ENCODE data around the gene ANKHD1.
A peak's percentile ranks its signal among the peaks of the same experiment; 100 is the strongest.
"Not testable (repeated sequence)": the region's sequence is repeated elsewhere in the genome, so short reads cannot be mapped to it uniquely, and the experiment has no call there.

ANKHD1 gene

DNA sequence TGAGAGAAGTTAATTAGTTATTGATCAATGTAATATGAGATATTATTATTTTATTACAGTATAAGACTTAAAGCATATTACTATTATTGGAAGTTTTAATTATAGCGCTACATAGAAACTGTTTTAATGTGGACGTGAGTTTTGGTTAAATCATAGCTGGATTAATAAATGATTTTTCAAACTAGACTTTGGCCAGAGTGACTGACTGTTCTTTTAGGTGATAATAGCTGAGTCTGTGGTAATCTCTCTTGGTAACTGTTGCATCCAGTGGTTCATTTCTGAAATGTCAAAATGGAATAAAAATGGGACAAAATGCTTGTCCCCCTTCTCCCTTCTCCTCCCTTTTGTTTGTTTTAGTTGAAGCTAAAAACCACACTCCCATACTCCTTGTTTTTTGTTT is 28.1 kb downstream of the ANKHD1 start:
- DNase-seq = no peak

DNA sequence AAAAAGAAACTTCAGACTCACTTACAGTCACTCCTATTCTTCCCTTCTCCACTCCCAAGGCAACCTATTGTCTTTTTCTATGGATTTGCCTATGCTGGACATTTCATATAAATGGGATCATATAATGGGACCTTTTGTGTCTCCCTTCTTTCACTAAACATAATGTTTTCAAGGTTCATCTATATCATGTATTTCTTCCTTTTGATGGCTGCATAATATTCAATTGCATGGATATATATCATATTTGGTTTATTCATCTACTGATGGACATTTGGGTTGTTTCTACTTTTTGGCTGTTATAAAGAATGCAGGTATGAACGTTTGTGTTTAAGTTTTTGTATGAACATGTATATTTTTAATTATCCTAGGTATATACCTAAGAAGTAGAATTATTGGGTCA is 30.6 kb downstream of the ANKHD1 start:
- DNase-seq = no peak

DNA sequence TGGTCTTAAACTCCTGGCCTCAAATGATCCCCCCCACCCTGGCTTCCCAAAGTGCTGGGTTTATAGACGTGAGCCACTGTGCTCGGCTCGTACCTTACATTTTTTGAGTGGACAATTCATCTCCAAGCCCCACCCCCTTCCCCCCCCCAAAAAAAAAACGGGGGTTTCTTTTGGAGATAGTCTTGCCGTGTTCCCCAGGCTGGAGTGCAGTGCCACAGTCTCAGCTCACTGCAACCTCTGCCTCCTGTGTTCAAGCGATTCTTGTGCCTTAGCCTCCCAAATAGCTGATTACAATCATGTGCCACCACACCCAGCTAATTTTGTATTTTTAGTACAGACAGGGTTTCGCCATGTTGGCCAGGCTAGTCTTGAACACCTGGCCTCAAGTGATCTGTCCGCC is 31.3 kb downstream of the ANKHD1 start:
- DNase-seq = no peak

DNA sequence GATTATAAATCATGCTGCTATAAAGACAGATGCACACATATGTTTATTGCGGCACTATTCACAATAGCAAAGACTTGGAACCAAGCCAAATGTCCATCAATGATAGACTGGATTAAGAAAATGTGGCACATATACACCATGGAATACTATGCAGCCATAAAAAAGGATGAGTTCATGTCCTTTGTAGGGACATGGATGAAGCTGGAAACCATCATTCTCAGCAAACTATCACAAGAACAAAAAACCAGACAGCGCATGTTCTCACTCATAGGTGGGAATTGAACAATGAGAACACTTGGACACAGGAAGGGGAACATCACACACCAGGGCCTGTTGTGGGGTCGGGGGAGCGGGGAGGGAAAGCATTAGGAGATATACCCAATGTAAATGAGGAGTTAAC is 55.7 kb downstream of the ANKHD1 start:
- DNase-seq = not testable (repeated sequence)

DNA sequence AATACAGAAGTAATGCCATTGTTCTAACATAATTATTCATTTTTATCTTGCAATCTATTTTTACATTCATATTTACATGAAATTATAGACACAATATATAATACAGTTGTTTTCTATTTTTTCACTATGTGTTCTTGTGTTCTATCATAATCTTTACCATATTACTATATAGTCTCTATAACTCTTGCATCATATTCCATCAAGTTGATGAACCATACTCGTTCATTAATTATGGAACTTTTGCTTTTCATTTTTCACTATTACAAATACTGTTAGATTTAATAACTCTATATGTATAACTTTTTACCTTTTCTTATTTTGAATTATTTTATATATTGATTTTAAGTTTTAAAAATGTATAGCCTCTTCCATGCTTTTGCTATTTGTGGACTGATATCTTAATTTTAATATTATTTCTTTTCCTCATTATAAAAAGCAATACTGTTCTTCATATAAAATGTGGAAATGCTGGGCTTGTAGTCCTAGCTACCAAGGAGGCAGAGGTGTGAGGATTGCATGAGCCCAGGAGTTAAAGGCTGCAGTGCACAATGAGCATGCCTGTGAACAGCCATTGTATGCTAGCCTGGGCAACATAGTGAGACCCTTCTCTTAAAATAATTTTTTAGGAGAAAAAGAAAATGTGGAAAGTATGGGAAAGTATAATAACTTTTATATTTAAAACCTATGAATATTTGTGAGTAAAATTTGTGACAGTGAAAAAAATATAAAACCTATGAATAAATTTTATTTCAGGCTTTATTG is 65.5 kb downstream of the ANKHD1 start:
- no peak for DNase-seq

DNA sequence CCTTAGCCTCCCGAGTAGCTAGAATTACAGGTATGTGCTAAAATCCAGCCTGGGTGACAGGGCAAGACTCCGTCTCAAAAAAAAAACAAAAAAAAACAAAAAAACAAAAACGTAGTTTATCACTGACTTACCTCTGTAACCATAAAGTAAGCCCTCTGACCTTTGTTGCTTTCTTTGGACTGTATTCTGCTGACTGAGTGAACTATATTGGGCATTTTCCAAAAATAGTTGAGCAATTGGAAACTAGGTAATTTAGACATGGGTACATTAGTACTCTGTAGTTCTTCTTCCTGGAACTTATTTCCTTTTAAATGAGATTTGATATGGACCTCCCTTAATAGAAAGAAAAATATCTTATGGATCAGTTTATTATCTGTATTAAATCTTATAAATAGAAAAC is 66.6 kb downstream of the ANKHD1 start:
- no peak for DNase-seq

DNA sequence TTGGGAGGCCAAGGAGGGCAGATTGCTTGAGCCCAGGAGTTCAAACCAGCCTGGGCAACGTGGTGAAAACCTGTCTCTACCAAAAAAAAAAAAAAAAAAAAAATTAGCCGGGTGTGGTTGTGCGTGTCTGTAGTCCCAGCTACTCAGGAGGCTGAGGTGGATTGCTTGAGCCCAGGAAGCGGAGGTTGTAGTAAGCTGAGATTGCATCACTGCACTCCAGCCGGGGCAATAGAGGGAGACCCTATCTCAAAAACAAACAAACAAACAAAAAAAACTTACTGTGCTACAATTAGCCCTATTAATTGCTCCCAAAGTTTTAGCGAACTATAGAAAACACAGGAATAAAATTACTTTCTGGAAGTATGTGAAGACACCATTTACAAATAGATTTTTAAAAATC is 67.6 kb downstream of the ANKHD1 start:
- no peak for DNase-seq

DNA sequence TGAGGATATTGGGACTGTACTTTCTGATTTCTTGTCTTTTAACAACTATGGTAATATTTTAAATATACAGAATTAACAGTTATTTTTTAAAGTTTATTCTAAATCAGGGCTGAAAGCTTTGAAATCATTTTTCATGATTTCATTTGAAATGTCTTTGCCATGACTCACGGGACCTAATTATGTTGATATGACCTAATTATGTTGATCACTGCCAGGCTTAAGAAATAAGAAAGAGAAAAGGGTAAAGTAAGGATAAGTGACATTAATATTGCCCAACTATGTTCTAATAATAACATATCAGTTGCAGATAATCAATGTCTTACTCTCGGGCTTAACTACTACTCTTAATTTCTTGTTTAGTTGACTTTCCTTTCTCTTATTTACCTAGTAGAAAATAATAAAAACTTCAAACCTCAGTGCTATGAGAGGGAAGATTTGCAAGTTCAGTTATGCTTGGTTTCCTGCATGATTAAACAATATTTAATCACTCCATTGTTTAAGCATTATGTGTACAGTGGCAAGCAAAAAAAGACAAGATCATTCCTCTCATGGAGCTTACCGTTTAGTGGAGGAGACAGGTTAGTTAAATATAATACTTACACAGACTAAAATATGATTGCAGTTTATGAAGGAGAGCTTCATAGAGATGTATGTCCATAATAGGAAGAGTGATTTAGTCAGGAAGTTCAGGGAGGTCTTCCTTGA is 78.8 kb downstream of the ANKHD1 start:
- DNase-seq = peak; percentile 8

DNA sequence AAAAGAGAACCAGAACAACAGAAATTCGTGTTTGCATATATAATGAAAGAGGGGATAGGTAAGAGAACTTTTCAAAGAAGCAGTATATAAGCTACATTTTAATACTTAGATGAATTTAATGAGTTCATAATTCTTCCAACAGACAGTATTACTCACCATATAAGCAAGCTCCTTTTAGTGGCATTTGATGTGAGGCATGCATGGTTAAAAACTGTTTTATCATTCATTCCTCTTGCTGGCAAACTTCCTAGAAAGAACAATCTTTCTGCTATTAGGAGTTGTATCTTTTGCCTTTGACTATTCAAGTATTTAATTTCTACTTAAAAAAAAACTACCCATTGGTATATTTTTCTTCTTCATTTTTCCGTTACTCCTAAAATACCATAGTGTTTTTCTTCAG is 80.1 kb downstream of the ANKHD1 start:
- peak; percentile 61 for DNase-seq

DNA sequence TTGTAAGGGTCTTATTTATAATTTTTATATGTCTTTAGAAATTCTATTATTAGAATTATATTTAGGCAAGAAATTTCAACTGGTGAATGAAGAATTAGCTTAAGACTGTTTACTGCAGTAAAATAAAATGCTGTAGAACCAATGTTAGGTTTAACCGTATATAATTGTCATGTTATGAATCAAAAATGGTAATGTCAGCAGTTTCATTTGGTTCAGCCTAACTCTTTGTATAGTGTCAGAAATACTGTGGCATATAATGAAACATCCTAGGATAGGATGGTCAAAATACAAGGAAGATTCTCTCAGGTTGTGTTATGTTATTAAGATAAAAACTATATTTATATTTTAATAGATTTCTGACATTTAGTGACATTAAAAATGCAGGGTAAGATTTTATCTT is 81.4 kb downstream of the ANKHD1 start:
- DNase-seq = no peak

DNA sequence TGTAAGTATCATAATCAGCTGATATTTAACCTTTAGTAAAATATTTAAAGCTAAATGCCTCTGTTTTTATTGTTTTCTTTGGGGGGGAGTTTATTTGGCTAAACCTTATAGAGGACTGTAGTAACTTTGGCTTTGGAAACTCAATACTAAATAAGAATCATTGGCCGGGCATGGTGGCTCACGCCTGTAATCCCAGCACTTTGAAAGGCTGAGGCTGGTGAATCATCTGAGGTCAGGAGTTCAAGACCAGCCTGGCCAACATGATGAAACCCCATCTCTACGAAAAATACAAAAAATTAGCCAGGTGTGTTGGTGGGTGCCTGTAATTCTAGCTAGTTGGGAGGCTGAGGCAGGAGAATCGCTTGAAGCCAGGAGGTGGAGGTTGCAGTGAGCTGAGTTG is 86.5 kb downstream of the ANKHD1 start:
- not testable (repeated sequence) for DNase-seq

DNA sequence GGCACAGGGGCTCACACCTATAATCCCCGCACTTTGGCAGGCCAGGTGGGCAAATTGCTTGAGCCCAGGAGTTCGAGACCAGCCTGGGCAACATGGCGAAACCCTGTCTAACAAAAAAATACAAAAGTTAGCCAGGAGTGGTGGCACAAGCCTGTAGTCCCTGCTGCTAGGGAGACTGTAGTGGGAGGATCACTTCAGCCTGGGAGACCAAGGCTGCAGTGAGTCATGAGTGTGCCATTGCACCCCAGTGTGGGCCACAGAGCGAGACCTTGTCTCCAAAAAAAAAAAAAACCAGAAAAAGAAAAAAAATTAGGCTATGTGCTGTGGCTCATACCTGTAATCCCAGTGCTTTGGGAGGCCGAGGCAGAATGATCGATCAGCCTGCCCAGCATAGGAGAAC is 87.3 kb downstream of the ANKHD1 start:
- DNase-seq = no peak

DNA sequence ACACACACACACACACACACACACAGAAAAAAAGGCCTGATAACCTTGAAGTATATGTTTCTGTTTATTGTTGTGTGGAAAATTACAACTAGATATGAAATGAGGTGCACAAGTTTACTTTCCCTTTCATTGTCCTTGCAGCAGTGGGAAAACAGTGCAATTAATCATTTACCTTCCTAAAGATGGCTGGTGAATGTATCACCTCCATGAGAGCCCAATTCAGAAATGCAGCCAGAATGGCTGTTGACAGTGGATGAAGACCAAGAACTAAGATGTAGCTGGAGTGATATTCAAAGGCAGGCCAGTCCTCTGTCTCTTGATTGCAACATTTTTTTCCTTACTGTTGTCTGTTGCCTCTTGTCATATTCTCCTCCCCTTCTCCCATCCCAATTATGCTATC is 96.3 kb downstream of the ANKHD1 start:
- DNase-seq = no peak

DNA sequence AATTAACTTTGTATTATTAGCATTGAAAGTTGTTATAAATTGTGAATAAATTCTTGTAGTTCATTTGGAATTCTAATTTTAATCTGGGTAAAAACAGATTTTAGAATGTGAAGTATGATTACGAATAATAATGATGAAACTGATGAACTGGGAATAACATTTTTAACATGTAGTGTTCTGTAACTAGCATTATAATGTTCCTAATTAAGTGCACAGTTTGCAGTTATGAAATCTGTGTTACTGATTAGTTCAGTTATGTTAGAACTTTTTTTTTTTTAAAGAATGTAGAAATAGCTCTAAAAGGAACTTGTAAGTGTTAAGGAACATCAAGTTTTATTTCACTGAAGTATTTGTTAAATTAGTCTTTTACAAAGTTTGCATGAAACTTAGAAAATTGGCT is 97.0 kb downstream of the ANKHD1 start:
- no peak for DNase-seq

DNA sequence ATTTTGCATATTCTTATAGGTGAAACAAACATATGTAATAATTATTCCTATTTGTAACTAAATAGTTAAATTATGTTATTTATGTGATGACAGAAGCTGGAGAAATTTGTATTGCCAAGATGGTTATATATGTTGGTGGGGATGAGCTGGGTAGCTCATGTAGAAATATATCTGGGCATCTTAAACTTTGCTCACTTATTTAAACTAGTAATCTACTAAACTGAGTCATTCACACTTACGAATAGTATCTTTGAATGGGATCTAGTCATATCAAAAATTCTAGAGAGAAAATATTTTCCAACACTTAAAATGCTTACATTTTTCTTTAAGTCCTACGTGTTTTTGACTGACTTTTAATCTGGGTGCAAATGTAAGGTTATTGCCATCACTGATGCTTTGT is 101.2 kb downstream of the ANKHD1 start:
- DNase-seq = no peak

DNA sequence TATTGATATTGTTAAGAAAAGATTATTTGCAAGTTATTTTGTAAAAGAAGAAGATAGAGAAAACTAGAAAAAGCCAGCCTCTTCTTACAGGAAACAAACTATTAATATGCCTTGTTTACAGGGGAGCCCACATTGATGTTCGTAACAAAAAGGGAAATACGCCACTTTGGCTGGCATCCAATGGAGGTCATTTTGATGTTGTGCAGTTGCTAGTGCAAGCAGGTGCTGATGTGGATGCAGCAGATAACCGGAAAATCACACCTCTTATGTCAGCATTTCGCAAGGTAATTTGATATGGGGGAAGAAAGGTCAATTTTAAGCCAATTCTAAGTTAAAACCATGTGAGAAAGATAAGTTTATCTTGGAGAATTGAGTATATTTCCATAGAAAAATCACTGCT is 108.3 kb downstream of the ANKHD1 start:
- no peak for DNase-seq

DNA sequence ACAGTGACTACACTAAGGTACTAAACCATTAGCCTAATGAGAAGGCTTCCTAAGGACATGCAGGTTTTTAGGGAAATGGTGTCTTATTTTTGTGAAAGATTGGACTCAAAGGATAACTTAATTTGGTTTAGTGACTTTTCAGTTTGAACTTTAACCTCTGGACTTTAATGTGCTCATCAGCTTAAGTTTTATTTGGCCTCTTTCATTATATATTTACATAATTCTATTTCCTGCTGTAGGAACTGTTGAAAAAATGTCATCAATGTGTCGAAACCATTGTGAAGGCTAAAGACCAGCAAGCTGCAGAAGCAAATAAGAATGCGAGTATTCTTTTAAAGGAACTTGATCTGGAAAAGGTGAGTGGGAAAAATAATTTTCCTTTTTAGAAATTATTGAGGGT is 111.5 kb downstream of the ANKHD1 start:
- DNase-seq = no peak

DNA sequence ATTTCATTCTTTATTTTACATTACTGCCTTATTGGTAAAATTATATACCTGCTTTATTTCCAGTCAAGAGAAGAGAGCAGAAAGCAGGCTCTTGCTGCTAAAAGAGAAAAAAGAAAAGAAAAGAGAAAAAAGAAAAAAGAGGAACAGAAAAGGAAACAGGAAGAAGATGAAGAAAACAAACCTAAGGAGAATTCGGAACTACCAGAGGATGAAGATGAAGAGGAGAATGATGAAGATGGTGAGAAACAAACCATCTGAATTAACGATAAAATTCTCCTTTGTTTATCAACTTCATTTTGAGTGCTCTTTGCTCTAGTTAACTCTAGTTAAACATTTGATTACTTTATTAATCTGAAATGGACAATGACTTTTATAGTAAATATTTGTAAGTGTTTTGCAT is 122.4 kb downstream of the ANKHD1 start:
- DNase-seq = no peak

DNA sequence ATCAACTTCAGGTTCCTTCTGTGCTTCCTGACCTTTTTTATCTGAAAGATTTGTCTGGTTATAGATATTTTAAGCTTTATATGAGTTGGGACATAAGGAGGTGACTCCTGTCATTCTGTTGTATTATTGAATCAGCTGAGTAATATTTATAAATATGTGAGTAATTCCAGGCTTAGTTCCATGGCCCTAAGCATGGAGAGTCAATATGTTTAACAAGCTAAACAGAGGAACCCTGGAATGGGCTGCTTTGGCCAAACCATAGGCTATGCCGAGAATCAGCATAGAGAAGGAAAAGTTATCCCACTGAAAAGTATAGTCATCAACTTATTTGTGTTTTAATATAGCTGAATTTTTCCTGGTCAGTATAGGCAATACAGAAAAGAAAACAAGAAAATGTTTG is 138.6 kb downstream of the ANKHD1 start:
- no peak for DNase-seq

DNA sequence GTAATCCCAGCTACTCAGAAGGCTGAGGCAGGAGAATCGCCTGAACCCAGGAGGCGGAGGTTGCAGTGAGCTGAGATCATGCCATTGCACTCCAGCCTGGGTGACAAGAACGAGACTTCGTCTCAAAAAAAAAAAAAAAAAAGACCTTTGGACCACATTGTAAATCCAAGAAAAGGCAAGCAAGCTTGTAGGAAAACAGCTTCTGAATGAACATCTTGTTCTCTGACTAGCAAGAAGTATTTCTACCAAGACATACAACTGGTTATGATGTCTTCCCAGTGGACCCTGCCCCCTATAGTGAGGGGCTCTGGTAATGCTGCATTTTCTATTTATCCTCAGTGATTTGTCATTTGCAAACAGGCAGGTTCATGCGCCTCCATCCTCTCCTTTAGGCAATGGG is 141.3 kb downstream of the ANKHD1 start:
- no peak for DNase-seq

DNA sequence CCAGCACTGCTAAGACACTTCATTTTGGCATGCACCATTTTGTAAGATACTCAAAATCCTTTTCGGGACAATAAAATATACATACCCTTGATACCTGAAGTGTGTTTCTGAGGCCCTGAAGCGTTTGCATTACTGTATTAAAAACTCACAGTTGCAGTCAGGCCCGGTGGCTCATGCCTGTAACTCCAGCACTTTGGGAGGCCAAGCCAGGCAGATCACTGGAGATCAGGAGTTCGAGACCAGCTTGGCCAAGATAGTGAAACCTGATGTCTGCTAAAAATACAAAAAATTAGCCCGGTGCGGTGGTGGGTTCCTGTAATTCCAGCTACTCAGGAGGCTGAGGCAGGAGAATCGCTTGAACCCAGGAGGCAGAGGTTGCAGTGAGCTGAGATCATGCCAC is 143.4 kb downstream of the ANKHD1 start:
- DNase-seq = no peak

DNA sequence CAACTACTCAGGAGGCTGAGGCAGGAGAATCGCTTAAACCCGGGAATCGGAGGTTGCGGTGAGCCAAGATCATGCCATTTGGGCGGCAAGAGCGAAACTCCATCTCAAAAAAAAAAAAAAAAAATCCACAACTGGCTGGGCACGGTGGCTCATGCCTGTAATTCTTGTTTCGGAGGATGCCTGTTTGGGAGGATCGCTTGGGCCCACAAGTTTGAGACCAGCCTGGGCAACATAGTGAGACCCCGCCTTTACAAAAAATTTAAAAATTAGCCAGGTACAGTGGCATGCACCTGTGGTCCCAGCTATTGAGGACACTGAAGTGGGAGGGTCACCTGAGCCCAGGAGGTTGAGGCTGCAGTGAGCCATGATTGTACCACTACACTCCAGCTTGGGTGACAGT is 144.0 kb downstream of the ANKHD1 start:
- DNase-seq = no peak

DNA sequence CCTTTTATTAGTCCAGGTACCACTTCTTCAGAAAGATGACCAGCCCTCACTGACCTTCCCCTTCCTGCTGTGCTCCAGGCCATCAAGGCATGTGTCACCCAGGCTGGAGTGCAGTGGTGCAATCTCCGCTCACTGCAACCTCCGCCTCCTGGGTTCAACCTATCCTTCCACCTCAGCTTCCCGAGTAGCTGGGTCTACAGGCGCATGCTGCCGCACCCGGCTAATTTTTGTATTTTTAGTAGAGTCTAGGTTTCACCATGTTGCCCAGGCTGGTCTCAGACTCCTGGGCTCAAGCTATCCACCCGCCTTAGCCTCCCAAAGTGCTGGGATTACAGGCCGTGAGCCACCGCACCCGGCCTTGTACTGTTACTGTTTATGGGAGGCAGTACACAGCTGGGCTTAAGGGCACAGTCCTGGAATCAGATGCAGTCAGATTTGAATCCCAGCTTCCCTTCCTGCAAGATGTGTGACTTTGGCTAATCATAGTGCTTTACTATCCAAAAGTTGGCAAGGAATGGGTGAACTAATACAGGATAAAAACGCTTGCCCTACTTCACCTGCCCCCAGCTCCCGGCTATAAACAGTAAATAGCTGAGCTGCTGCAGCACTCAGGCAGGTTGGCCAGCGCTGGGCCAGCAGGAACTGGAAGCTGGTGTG is 145.3 kb downstream of the ANKHD1 start:
- DNase-seq = no peak

Data from fibroblast of skin of right quadriceps (primary cell).